22Rv1 (cell line): ENCODE data around the gene LCN12.

Source experiments
- ZFX ChIP-seq: fragments of 450-650 bp; IDR thresholded peaks from 2 replicates; pipeline ENCODE4 v1.6.1; 2017; ENCODE audit warnings: antibody characterized with exemption, borderline replicate concordance
- TF ChIP-seq, protein P1 (sequence below): fragments of 450-650 bp; IDR thresholded peaks from 2 replicates; pipeline ENCODE4 v1.5.1; 2017; ENCODE audit warnings: mild to moderate bottlenecking

DNA sequence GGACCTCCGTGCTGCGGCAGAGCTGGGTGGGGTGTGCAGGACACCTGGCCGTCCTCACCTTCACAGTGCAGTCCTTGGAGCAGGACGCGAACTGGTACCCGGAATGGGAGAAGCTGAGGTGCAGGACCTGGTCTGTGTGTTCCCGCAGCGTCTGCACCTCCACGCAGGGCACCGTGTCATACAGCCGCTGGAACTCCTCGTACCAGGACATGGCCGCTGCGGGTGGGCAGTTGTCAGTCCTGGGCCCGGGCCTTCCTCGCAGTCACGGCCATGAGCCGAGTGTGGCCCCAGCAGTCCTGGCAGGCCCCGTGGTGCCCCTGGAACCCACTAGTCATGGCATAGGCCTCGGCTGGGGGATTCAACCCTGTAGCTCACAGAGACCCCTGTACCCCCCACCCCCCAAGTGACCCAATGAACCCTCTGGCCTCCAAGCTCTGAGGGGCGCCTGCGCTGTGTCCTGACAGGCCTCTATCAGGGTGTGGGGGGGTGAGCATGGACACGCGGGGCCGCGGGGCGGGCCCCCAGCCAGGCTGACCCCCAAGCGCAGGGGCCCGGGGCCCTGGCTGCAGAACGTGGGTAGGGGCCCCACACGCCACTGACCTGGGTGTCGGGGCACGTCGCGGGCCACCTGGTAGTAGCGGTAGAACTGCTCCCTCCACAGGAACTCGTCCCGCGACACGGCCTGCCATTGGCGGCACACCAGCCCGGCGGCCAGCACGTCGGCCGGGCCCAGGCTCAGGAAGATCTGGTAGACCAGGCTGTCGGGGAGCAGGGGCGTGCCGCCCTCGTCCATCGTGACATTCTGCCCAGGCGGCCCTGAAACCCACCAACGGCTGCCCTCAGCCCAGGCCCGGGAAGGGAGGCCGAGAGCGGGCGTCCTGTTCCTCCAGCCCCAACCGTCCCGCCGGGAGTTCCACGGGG is 8.5 kb upstream of the LCN12 start:
- TF ChIP-seq, protein P1, sequence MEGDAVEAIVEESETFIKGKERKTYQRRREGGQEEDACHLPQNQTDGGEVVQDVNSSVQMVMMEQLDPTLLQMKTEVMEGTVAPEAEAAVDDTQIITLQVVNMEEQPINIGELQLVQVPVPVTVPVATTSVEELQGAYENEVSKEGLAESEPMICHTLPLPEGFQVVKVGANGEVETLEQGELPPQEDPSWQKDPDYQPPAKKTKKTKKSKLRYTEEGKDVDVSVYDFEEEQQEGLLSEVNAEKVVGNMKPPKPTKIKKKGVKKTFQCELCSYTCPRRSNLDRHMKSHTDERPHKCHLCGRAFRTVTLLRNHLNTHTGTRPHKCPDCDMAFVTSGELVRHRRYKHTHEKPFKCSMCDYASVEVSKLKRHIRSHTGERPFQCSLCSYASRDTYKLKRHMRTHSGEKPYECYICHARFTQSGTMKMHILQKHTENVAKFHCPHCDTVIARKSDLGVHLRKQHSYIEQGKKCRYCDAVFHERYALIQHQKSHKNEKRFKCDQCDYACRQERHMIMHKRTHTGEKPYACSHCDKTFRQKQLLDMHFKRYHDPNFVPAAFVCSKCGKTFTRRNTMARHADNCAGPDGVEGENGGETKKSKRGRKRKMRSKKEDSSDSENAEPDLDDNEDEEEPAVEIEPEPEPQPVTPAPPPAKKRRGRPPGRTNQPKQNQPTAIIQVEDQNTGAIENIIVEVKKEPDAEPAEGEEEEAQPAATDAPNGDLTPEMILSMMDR, result no peak
- no peak for TF ChIP-seq ZFX
